ENCODE data around the gene GUCA2A. TPM values are rescaled to one million over a fixed set of nuclear protein-coding genes. Genes with fewer than 3 reads are reported as not detected.
"Not testable (repeated sequence)": the region's sequence is repeated elsewhere in the genome, so short reads cannot be mapped to it uniquely, and the experiment has no call there.

The GUCA2A gene
- total RNA-seq: 0.57 TPM
- 3.2 TPM for polyA plus RNA-seq
- long read RNA-seq, donor 1: 0 reads
- long read RNA-seq, donor 2: 0 reads
- long read RNA-seq, donor 3: 0 reads
- long read RNA-seq, donor 4: 0 reads
- long read RNA-seq, donor 5, partial matches to known transcripts: 0 of 3 reads
- long read RNA-seq, donor 5, other reads (novel, unspliced or antisense): 0 of 3 reads
- long read RNA-seq, donor 6, partial matches to known transcripts: 0 of 1 reads
- long read RNA-seq, donor 6, other reads (novel, unspliced or antisense): 0 of 1 reads
- long read RNA-seq, donor 7: 0 reads
- long read RNA-seq, donor 8: 0 reads
- long read RNA-seq, donor 9: 0 reads
- long read RNA-seq, donor 10: 0 reads

DNA sequence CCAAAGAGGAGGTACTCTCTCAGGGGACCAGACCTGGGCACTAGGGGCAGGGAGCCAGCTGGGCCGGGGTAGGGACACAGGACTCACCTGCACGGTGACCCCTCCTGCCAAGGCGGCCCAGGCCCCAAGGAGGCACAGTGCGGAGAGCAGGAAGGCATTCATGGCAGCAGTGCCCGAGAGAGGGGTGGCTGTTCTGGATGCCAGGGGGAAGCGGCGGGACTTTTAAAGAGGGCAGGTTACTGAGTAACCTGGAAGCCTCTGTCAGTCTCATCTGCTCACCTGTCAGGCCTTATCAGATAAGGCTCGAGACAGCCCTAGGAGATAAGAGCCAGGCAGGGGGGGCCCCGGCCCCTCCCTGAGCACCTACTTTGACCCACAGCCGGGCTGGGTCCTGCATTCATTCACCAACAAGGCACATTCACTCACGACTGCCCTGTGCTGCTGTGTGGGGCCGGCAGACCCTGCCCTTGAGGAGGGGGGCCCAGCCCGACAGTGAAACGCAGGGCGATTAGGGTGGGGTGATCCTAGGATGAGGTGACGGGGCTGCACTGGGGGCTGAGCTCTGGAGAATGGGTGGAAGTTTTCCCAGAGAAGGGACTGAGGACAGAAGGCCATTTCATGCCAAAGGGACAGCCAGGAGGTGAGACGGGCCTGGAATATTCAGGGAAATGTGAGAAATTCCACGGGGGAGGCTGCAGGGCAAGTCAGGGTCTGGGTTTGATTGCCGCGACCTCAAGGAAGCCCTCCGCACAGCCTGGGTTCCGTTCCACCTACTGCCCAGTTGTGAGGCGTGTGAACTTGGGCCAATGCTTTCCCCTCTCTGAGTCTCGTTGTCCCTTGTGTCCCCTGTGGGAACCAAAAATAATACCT, at the start of gene GUCA2A:
GUCA2A (minus strand) TSS at position 195 of the 870 bp plus-strand sequence; CDS start at position 162, 33 bp downstream.
- H3K4me3 ChIP-seq (ENCODE audit: low read length in 2 of 2): no peak within 1 kb of the TSS
- no peak within 1 kb of the TSS for H3K27ac ChIP-seq (ENCODE audit: low read depth in 1 of 2, low read length in 1 of 2)
- H3K27me3 ChIP-seq (ENCODE audit: control insufficient read depth in 2 of 2, insufficient read depth in 1 of 2, low read length in 1 of 2): no peaks in the 10 kb centered on the region
- WGBS: 96% methylated on average over 24 of the region's 24 CpGs
- no peaks in the 10 kb centered on the region for H3K9me3 ChIP-seq (ENCODE audit: control insufficient read depth in 2 of 2, insufficient read depth in 1 of 2, low read length in 1 of 2)
- no peaks in the 10 kb centered on the region for H3K36me3 ChIP-seq (ENCODE audit: control insufficient read depth in 2 of 2, insufficient read depth in 2 of 2, low read length in 1 of 2)
- no peak for DNase-seq (ENCODE audit: low read depth in 6 of 9, low spot score in 9 of 9)
- no peaks in the 10 kb centered on the region for H3K4me1 ChIP-seq (ENCODE audit: control insufficient read depth in 2 of 2, insufficient read depth in 2 of 2, low read length in 2 of 2)

DNA sequence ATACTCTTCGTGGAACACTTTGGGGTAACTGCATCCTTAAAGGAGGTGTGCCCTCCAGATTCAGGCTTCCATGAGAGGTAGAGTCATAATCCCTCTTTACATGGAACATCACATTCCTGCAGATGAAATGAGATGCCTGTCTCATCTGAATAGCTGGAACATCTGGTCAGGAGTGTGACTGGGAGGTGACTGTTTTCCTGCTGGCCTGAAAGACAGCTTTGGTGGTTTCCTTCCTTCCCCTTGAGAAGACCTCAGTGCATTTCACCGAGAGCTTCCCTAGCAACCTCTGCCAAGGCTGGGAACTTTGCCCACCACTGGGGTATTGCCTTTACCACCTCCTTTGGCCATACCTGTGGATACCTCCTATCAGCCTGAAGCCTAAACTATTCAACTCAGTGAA, 46.7 kb upstream of the GUCA2A start:
- no peak overlapping the region for H3K27ac ChIP-seq (ENCODE audit: low read depth in 1 of 2, low read length in 1 of 2)
- WGBS: 82% methylated on average over 2 of the region's 2 CpGs
- no peaks in the 10 kb centered on the region for H3K27me3 ChIP-seq (ENCODE audit: control insufficient read depth in 2 of 2, insufficient read depth in 1 of 2, low read length in 1 of 2)
- H3K9me3 ChIP-seq (ENCODE audit: control insufficient read depth in 2 of 2, insufficient read depth in 1 of 2, low read length in 1 of 2): peaks cover 0 to 4% of the 10 kb centered on the region in 2 donors
- H3K4me3 ChIP-seq (ENCODE audit: low read length in 2 of 2): no peak overlapping the region
- peaks cover 0 to 3% of the 10 kb centered on the region in 2 donors for H3K4me1 ChIP-seq (ENCODE audit: control insufficient read depth in 2 of 2, insufficient read depth in 2 of 2, low read length in 2 of 2)
- no peak for DNase-seq (ENCODE audit: low read depth in 6 of 9, low spot score in 9 of 9)
- H3K36me3 ChIP-seq (ENCODE audit: control insufficient read depth in 2 of 2, insufficient read depth in 2 of 2, low read length in 1 of 2): peaks cover 0 to 9% of the 10 kb centered on the region in 2 donors

- WGBS: 97% methylated on average over 6 of the region's 6 CpGs
- peaks cover 0 to 3% of the 10 kb centered on the region in 2 donors for H3K4me1 ChIP-seq (ENCODE audit: control insufficient read depth in 2 of 2, insufficient read depth in 2 of 2, low read length in 2 of 2)
Measured at GRCh38 chr1:42210421-42211133, 46.0 kb upstream of the GUCA2A start.

DNA sequence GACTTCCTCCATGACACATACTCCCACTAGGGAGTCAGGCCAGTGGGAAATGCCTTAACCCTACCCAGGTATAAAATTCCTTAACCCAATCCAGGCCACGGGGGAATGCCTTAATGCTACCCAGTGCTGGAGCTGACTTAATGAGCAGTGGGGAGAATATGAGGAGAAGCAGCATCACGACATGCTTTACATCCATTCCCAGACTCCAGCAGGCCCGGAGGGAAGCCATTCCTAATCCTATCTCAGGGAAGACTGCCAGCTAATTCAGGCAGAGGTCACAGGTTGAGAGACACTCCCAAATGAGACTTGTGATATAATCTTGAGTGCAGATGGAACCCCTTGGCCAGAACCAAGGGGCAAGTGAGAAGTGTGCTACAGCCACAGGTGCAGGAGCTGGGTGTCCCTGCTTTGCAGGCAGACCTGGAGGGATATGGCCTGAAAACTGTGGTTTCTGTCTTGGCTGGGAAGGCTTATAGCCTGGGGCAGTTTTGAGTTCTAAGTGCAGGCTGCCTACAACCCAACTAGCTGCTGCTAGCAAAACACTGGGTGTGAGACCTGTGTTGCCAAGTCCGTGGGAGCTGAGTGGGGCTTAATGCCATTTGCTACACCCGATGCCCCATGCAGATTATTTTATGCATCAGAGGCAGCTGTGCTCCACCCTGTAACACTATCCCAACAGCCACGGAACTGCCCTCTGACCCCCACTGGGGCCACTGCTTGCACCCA, 45.1 kb upstream of the GUCA2A start:
- Histone ChIP-seq H3K9me3 (ENCODE audit: control insufficient read depth in 2 of 2, insufficient read depth in 1 of 2, low read length in 1 of 2) (peaks cover 0 to 4% of the 10 kb centered on the region in 2 donors), H3K27ac (ENCODE audit: low read depth in 1 of 2, low read length in 1 of 2) (no peak overlapping the region), H3K27me3 (ENCODE audit: control insufficient read depth in 2 of 2, insufficient read depth in 1 of 2, low read length in 1 of 2) (no peaks in the 10 kb centered on the region), H3K4me1 (ENCODE audit: control insufficient read depth in 2 of 2, insufficient read depth in 2 of 2, low read length in 2 of 2) (peaks cover 0 to 3% of the 10 kb centered on the region in 2 donors), H3K4me3 (ENCODE audit: low read length in 2 of 2) (no peak overlapping the region), H3K36me3 (ENCODE audit: control insufficient read depth in 2 of 2, insufficient read depth in 2 of 2, low read length in 1 of 2) (peaks cover 0 to 9% of the 10 kb centered on the region in 2 donors)
- no peak for DNase-seq (ENCODE audit: low read depth in 6 of 9, low spot score in 9 of 9)
- 97% methylated on average over 6 of the region's 6 CpGs for WGBS

More at GRCh38 chr1:42210421-42211133, 46.0 kb upstream of the GUCA2A start:
- H3K4me3 ChIP-seq (ENCODE audit: low read length in 2 of 2): no peak overlapping the region
- H3K27me3 ChIP-seq (ENCODE audit: control insufficient read depth in 2 of 2, insufficient read depth in 1 of 2, low read length in 1 of 2): no peaks in the 10 kb centered on the region
- no peak overlapping the region for H3K27ac ChIP-seq (ENCODE audit: low read depth in 1 of 2, low read length in 1 of 2)
- DNase-seq (ENCODE audit: low read depth in 6 of 9, low spot score in 9 of 9): no peak
- H3K9me3 ChIP-seq (ENCODE audit: control insufficient read depth in 2 of 2, insufficient read depth in 1 of 2, low read length in 1 of 2): peaks cover 0 to 4% of the 10 kb centered on the region in 2 donors
- peaks cover 0 to 9% of the 10 kb centered on the region in 2 donors for H3K36me3 ChIP-seq (ENCODE audit: control insufficient read depth in 2 of 2, insufficient read depth in 2 of 2, low read length in 1 of 2)

- not testable (repeated sequence) for H3K4me3 ChIP-seq (ENCODE audit: low read length in 2 of 2); DNase-seq (ENCODE audit: low read depth in 6 of 9, low spot score in 9 of 9); H3K9me3 ChIP-seq (ENCODE audit: control insufficient read depth in 2 of 2, insufficient read depth in 1 of 2, low read length in 1 of 2); H3K27me3 ChIP-seq (ENCODE audit: control insufficient read depth in 2 of 2, insufficient read depth in 1 of 2, low read length in 1 of 2); H3K4me1 ChIP-seq (ENCODE audit: control insufficient read depth in 2 of 2, insufficient read depth in 2 of 2, low read length in 2 of 2); H3K27ac ChIP-seq (ENCODE audit: low read depth in 1 of 2, low read length in 1 of 2)
- H3K36me3 ChIP-seq (ENCODE audit: control insufficient read depth in 2 of 2, insufficient read depth in 2 of 2, low read length in 1 of 2): peaks cover 0 to 18% of the 10 kb centered on the region in 2 donors
- 98% methylated on average over 2 of the region's 2 CpGs for WGBS
Measured at GRCh38 chr1:42206930-42207329, 42.4 kb upstream of the GUCA2A start.

- H3K27me3 ChIP-seq (ENCODE audit: control insufficient read depth in 2 of 2, insufficient read depth in 1 of 2, low read length in 1 of 2): no peaks in the 10 kb centered on the region
- H3K4me1 ChIP-seq (ENCODE audit: control insufficient read depth in 2 of 2, insufficient read depth in 2 of 2, low read length in 2 of 2): peaks cover 0 to 3% of the 10 kb centered on the region in 2 donors
- no peak overlapping the region for H3K27ac ChIP-seq (ENCODE audit: low read depth in 1 of 2, low read length in 1 of 2)
- DNase-seq (ENCODE audit: low read depth in 6 of 9, low spot score in 9 of 9): no peak
- H3K9me3 ChIP-seq (ENCODE audit: control insufficient read depth in 2 of 2, insufficient read depth in 1 of 2, low read length in 1 of 2): no peaks in the 10 kb centered on the region
- no peak overlapping the region for H3K4me3 ChIP-seq (ENCODE audit: low read length in 2 of 2)
- 96% methylated on average over 3 of the region's 3 CpGs for WGBS
- H3K36me3 ChIP-seq (ENCODE audit: control insufficient read depth in 2 of 2, insufficient read depth in 2 of 2, low read length in 1 of 2): peaks cover 0 to 21% of the 10 kb centered on the region in 2 donors
Measured at GRCh38 chr1:42206164-42206563, 41.6 kb upstream of the GUCA2A start.

GRCh38 chr1:42201986-42202385, 37.4 kb upstream of the GUCA2A start:
- no peaks in the 10 kb centered on the region for H3K4me1 ChIP-seq (ENCODE audit: control insufficient read depth in 2 of 2, insufficient read depth in 2 of 2, low read length in 2 of 2)
- H3K36me3 ChIP-seq (ENCODE audit: control insufficient read depth in 2 of 2, insufficient read depth in 2 of 2, low read length in 1 of 2): peaks cover 0 to 33% of the 10 kb centered on the region in 2 donors
- H3K4me3 ChIP-seq (ENCODE audit: low read length in 2 of 2): no peak overlapping the region
- no peaks in the 10 kb centered on the region for H3K9me3 ChIP-seq (ENCODE audit: control insufficient read depth in 2 of 2, insufficient read depth in 1 of 2, low read length in 1 of 2)
- H3K27ac ChIP-seq (ENCODE audit: low read depth in 1 of 2, low read length in 1 of 2): no peak overlapping the region
- H3K27me3 ChIP-seq (ENCODE audit: control insufficient read depth in 2 of 2, insufficient read depth in 1 of 2, low read length in 1 of 2): no peaks in the 10 kb centered on the region
- DNase-seq (ENCODE audit: low read depth in 6 of 9, low spot score in 9 of 9): no peak

DNA sequence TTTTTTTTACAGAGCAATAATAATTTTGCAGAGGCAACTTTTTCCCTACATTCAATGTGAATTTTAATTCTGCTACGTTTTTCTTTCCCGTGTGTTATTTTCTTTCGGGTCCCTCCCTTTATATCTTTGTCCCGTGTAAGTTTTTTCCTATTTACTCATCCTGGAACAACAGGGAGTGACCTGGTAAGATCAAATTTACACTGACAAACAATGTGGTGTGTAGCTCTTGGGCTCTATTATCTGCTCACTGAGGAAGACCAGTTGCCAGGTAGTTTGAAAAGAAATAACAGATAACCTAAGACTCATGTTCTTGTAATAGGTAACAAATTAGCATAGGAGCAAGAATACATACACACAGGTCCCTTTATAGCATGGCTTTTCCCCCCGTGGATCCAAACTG, 33.7 kb upstream of the GUCA2A start:
- 97% methylated on average over 5 of the region's 5 CpGs for WGBS
- DNase-seq (ENCODE audit: low read depth in 6 of 9, low spot score in 9 of 9): no peak
- Histone ChIP-seq H3K36me3 (ENCODE audit: control insufficient read depth in 2 of 2, insufficient read depth in 2 of 2, low read length in 1 of 2) (peaks cover 6 to 48% of the 10 kb centered on the region in 2 donors), H3K27me3 (ENCODE audit: control insufficient read depth in 2 of 2, insufficient read depth in 1 of 2, low read length in 1 of 2) (no peaks in the 10 kb centered on the region), H3K4me3 (ENCODE audit: low read length in 2 of 2) (no peak overlapping the region), H3K9me3 (ENCODE audit: control insufficient read depth in 2 of 2, insufficient read depth in 1 of 2, low read length in 1 of 2) (no peaks in the 10 kb centered on the region), H3K4me1 (ENCODE audit: control insufficient read depth in 2 of 2, insufficient read depth in 2 of 2, low read length in 2 of 2) (no peaks in the 10 kb centered on the region), H3K27ac (ENCODE audit: low read depth in 1 of 2, low read length in 1 of 2) (no peak overlapping the region)

Measured in thymus (tissue), 14 donors.